Measurements from ENCODE around the gene FAXDC2. TPM values are rescaled to one million over a fixed set of nuclear protein-coding genes. Genes with fewer than 3 reads are reported as not detected.

The FAXDC2 gene
- total RNA-seq, 2 experiments from 2014 or later, result 0.14 TPM; not detected in 1

- H3K4me3 Mint-ChIP-seq, result no peak overlapping the region
- H3K9me3 Mint-ChIP-seq (ENCODE audit: low read depth), result peaks cover 14% of the 10 kb centered on the region
- H3K4me1 Mint-ChIP-seq, result no peaks in the 10 kb centered on the region
- H3K27ac Mint-ChIP-seq, result no peak overlapping the region
- intact Hi-C loops (cut with DNase I, micrococcal nuclease), result no loop called here
- CTCF ChIA-PET, result no interaction called here
- no peaks in the 10 kb centered on the region for H3K27me3 Mint-ChIP-seq
- DNase-seq, result no peak
- ATAC-seq, result no peak
- peaks cover 85% of the 10 kb centered on the region for H3K36me3 Mint-ChIP-seq (ENCODE audit: low read depth)
- POLR2A ChIA-PET, result no interaction called here
These were observed 28.4 kb upstream of the FAXDC2 start for GRCh38 chr5:154878642-154879335.

- CTCF ChIA-PET, result no interaction called here
- peaks cover 6% of the 10 kb centered on the region for H3K9me3 Mint-ChIP-seq (ENCODE audit: low read depth)
These were observed 23.5 kb upstream of the FAXDC2 start for GRCh38 chr5:154873791-154874331.

GRCh38 chr5:154871734-154872133 is 21.3 kb upstream of the FAXDC2 start:
- no peaks in the 10 kb centered on the region for H3K27me3 Mint-ChIP-seq
- DNase-seq, result no peak
- H3K4me3 Mint-ChIP-seq, result no peak overlapping the region
- peaks cover 4% of the 10 kb centered on the region for H3K4me1 Mint-ChIP-seq
- ChIA-PET POLR2A (no interaction called here), CTCF (no interaction called here)
- H3K36me3 Mint-ChIP-seq (ENCODE audit: low read depth), result peaks cover 57% of the 10 kb centered on the region
- H3K9me3 Mint-ChIP-seq (ENCODE audit: low read depth), result no peaks in the 10 kb centered on the region
- intact Hi-C loops (cut with DNase I, micrococcal nuclease), result no loop called here
- H3K27ac Mint-ChIP-seq, result no peak overlapping the region
- no peak for ATAC-seq

More at GRCh38 chr5:154873791-154874331, 23.5 kb upstream of the FAXDC2 start:
- no peak for ATAC-seq
- Mint-ChIP-seq H3K27me3 (no peaks in the 10 kb centered on the region), H3K4me1 (no peaks in the 10 kb centered on the region), H3K36me3 (ENCODE audit: low read depth) (peaks cover 65% of the 10 kb centered on the region), H3K27ac (no peak overlapping the region), H3K4me3 (no peak overlapping the region)
- POLR2A ChIA-PET, result no interaction called here
- intact Hi-C loops (cut with DNase I, micrococcal nuclease), result no loop called here
- DNase-seq, result no peak

DNA sequence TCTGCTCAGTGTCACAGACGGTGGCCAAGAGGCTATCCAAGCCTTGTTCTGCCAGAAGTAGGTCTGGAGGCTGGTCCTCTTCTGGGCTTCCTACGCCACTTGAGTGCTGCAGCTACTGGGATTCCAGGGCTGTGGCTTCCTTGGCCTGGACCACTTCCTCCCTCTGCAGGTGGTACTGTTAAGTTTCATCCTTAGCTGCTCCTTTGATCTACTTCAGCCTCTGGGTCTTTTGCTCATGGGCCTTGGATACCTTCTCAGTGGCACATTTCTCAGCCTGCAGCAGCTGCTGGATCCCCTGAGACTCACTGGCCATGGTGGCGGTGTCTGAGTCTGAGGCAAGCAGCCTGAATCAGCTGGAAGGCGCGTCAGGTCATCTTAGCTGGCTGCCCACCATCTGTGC is 18.3 kb upstream of the FAXDC2 start:
- ATAC-seq (no peak), DNase-seq (peak; percentile 13)
- Mint-ChIP-seq H3K27me3 (no peaks in the 10 kb centered on the region), H3K36me3 (ENCODE audit: low read depth) (peaks cover 58% of the 10 kb centered on the region), H3K27ac (peak overlapping the region; percentile 2), H3K4me1 (peaks cover 24% of the 10 kb centered on the region), H3K9me3 (ENCODE audit: low read depth) (no peaks in the 10 kb centered on the region), H3K4me3 (no peak overlapping the region)
- intact Hi-C loops (cut with DNase I, micrococcal nuclease), result no loop called here
- ChIA-PET POLR2A (interaction anchor here (0.5 to 0.9 kb wide), 2 partner anchors 10 to 89 kb away, joined by 3 to 4 read pairs; partner anchors contain the start of gene CNOT8), CTCF (interaction anchor here (1.0 kb wide), 1 partner anchor 14 kb away, joined by 3 read pairs; no protein-coding TSS in a partner anchor)

- CTCF ChIA-PET, result interaction anchor here (0.6 to 1.2 kb wide), 4 partner anchors 10 to 218 kb away, joined by 3 to 5 read pairs (median 4); no protein-coding TSS in a partner anchor
- Mint-ChIP-seq H3K27ac (peak overlapping the region; percentile 28), H3K27me3 (no peaks in the 10 kb centered on the region), H3K9me3 (ENCODE audit: low read depth) (no peaks in the 10 kb centered on the region), H3K36me3 (ENCODE audit: low read depth) (peaks cover 62% of the 10 kb centered on the region), H3K4me3 (no peak overlapping the region), H3K4me1 (peaks cover 39% of the 10 kb centered on the region)
- POLR2A ChIA-PET, result no interaction called here
- DNase-seq (no peak), ATAC-seq (no peak)
- intact Hi-C loops (cut with DNase I, micrococcal nuclease), result no loop called here
These were observed 16.4 kb upstream of the FAXDC2 start for GRCh38 chr5:154866841-154867240.

DNA sequence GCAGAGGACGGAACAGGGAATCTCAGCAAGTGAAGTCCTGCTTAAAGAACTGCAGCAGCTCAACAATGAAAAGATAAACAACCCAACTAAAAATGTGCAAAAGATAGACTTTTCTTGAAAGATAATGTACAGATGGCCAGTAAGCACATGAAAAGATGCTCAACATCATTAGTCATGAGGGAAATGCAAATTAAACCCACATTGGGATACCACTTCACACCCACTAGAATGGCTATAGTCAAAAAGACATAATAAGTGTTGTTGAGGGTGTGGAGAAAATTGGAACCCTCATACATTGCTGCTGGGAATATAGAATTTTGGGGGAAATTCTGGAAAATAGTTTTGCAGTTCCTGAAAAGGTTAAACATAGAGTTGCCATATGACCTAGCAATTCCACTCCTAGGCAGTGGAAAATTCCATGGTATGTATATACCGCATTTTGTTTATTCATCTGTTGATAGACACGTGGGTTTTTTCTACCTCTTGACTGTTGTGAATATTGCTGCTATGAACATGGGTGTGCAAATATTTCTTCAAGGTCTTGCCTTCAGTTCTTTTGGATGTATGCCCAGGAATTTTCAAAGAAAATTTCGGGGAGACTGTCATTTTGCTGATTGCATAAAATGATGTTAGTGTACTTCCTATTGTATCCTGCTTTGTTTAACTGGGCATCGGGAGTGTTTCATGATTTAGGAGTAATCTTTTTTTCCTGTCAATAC is 15.2 kb upstream of the FAXDC2 start:
- DNase-seq (no peak), ATAC-seq (no peak)
- POLR2A ChIA-PET, result no interaction called here
- Mint-ChIP-seq H3K4me3 (no peak overlapping the region), H3K27ac (peak overlapping the region; percentile 29), H3K4me1 (peaks cover 49% of the 10 kb centered on the region), H3K27me3 (no peaks in the 10 kb centered on the region), H3K9me3 (ENCODE audit: low read depth) (no peaks in the 10 kb centered on the region), H3K36me3 (ENCODE audit: low read depth) (peaks cover 61% of the 10 kb centered on the region)
- intact Hi-C loops (cut with DNase I, micrococcal nuclease), result no loop called here
- CTCF ChIA-PET, result no interaction called here

DNA sequence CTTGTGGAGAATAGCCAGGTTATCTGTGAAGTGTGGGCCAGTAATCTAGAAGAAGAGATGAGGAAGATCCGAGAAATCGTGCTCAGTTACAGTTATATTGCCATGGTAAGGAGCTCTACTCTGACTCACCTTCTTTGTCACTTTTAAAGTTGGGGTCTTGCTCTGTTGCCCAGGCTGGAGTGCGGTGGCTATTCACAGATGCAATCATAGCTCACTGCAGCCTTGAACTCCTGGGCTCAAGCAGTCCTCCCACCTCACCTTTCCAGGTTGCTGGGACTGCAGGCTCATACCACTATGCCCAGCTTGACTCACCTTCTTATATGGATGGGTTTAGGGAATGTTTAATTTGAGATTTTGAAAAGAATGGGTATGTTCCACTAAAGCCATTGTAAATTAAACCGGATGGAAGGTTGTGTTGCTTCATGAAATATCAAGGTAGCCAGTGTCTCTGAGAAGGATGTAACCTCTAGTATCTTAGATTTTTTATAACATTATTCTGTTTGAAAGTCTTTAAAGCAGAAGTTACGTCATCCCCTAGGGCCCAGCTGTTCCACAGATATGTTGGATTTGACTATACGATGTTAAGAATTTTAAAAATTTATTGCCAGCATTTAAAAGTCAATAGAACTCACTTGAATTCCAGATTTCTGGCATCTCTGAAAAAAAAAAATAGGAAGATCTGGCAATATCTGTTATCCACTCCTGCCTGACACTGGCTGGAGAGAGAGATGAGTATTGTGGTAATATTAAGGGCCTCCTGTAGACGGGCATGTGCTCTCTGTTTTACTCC is 13.1 kb upstream of the FAXDC2 start:
- Mint-ChIP-seq H3K4me3 (no peak overlapping the region), H3K4me1 (peaks cover 59% of the 10 kb centered on the region), H3K27me3 (no peaks in the 10 kb centered on the region), H3K36me3 (ENCODE audit: low read depth) (peaks cover 67% of the 10 kb centered on the region), H3K9me3 (ENCODE audit: low read depth) (no peaks in the 10 kb centered on the region), H3K27ac (peak overlapping the region; percentile 42)
- ChIA-PET POLR2A (no interaction called here), CTCF (interaction anchor here (0.9 kb wide), 1 partner anchor 25 kb away, joined by 4 read pairs; no protein-coding TSS in a partner anchor)
- intact Hi-C loops (cut with DNase I, micrococcal nuclease), result no loop called here
- ATAC-seq (no peak), DNase-seq (no peak)

GRCh38 chr5:154862766-154863165 is 12.4 kb upstream of the FAXDC2 start:
- intact Hi-C loops (cut with DNase I, micrococcal nuclease), result no loop called here
- Mint-ChIP-seq H3K36me3 (ENCODE audit: low read depth) (peaks cover 67% of the 10 kb centered on the region), H3K4me3 (no peak overlapping the region), H3K9me3 (ENCODE audit: low read depth) (no peaks in the 10 kb centered on the region), H3K4me1 (peaks cover 59% of the 10 kb centered on the region), H3K27me3 (no peaks in the 10 kb centered on the region), H3K27ac (peak overlapping the region; percentile 77)
- CTCF ChIA-PET, result interaction anchor here (0.9 kb wide), 1 partner anchor 26 kb away, joined by 4 read pairs; no protein-coding TSS in a partner anchor
- ATAC-seq (no peak), DNase-seq (no peak)
- POLR2A ChIA-PET, result no interaction called here

DNA sequence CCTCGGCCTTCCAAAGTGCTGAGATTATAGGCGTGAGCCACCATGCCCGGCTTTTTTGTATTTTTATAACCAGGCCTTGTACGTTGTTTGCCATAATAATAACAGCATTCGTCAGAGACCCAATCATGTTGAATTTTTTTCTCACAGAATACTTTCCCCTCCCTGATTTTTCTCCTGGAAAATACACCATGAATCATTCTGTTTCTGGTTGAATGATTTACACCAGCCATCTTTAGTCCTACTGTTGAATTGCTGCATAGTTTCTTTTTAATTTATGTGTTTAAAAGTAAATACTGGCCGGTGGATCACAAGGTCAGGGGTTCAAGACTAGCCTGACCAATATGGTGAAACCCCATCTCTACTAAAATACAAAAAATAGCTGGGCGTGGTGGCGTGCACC is 11.5 kb upstream of the FAXDC2 start:
- no peak overlapping the region for H3K4me3 Mint-ChIP-seq
- intact Hi-C loops (cut with DNase I, micrococcal nuclease), result no loop called here
- DNase-seq (no peak), ATAC-seq (no peak)
- no peaks in the 10 kb centered on the region for H3K27me3 Mint-ChIP-seq
- H3K27ac Mint-ChIP-seq, result peak overlapping the region; percentile 47
- CTCF ChIA-PET, result no interaction called here
- H3K36me3 Mint-ChIP-seq (ENCODE audit: low read depth), result peaks cover 64% of the 10 kb centered on the region
- peaks cover 59% of the 10 kb centered on the region for H3K4me1 Mint-ChIP-seq
- no peaks in the 10 kb centered on the region for H3K9me3 Mint-ChIP-seq (ENCODE audit: low read depth)
- POLR2A ChIA-PET, result no interaction called here

- intact Hi-C loops (cut with DNase I, micrococcal nuclease), result no loop called here
- Mint-ChIP-seq H3K9me3 (ENCODE audit: low read depth) (no peaks in the 10 kb centered on the region), H3K4me1 (peaks cover 55% of the 10 kb centered on the region), H3K4me3 (peak overlapping the region; percentile 99), H3K27me3 (no peaks in the 10 kb centered on the region), H3K27ac (peak overlapping the region; percentile 98), H3K36me3 (ENCODE audit: low read depth) (peaks cover 56% of the 10 kb centered on the region)
- ATAC-seq (no peak), DNase-seq (no peak)
- ChIA-PET CTCF (interaction anchor here (0.6 to 1.3 kb wide), 5 partner anchors 20 to 583 kb away, joined by 3 to 4 read pairs (median 3); no protein-coding TSS in a partner anchor), POLR2A (no interaction called here)
These were observed 10.4 kb upstream of the FAXDC2 start for GRCh38 chr5:154860765-154861164.

GRCh38 chr5:154860123-154860522 is 9.7 kb upstream of the FAXDC2 start:
- Mint-ChIP-seq H3K27ac (peak overlapping the region; percentile 98), H3K4me1 (peaks cover 49% of the 10 kb centered on the region), H3K36me3 (ENCODE audit: low read depth) (peaks cover 50% of the 10 kb centered on the region), H3K27me3 (no peaks in the 10 kb centered on the region), H3K9me3 (ENCODE audit: low read depth) (no peaks in the 10 kb centered on the region), H3K4me3 (peak overlapping the region; percentile 99)
- ChIA-PET POLR2A (no interaction called here), CTCF (interaction anchor here (0.6 to 1.3 kb wide), 5 partner anchors 20 to 582 kb away, joined by 3 to 4 read pairs (median 3); no protein-coding TSS in a partner anchor)
- DNase-seq (peak; percentile 57), ATAC-seq (no peak)
- intact Hi-C loops (cut with DNase I, micrococcal nuclease), result no loop called here
